ENCODE data around the gene ZMYM5.
"Not testable (repeated sequence)": the region's sequence is repeated elsewhere in the genome, so short reads cannot be mapped to it uniquely, and the experiment has no call there.

ZMYM5 gene

GRCh38 chr13:19822673-19823072 is 40.8 kb downstream of the ZMYM5 start:
- DNase-seq = no peak

- peak in 5 of 56 donors; percentile 5 to 31 (median 13) for DNase-seq
Observed at GRCh38 chr13:19818223-19818842, 45.1 kb downstream of the ZMYM5 start.

- DNase-seq = no peak
Observed at GRCh38 chr13:19817510-19818158, 45.8 kb downstream of the ZMYM5 start.

- DNase-seq = no peak
Observed at GRCh38 chr13:19817106-19817505, 46.3 kb downstream of the ZMYM5 start.

GRCh38 chr13:19815842-19816241 is 47.6 kb downstream of the ZMYM5 start:
- DNase-seq = not testable (repeated sequence)

GRCh38 chr13:19810996-19811881 is 52.2 kb downstream of the ZMYM5 start:
- no peak for DNase-seq

- DNase-seq = no peak
Observed at GRCh38 chr13:19810151-19810550, 53.3 kb downstream of the ZMYM5 start.

GRCh38 chr13:19805765-19806164 is 57.7 kb downstream of the ZMYM5 start:
- DNase-seq = no peak

- DNase-seq = no peak
Observed at GRCh38 chr13:19795956-19796355, 67.5 kb downstream of the ZMYM5 start.

- DNase-seq = no peak
Observed at GRCh38 chr13:19794631-19795030, 68.8 kb downstream of the ZMYM5 start.

- no peak for DNase-seq
Observed at GRCh38 chr13:19791953-19792537, 71.4 kb downstream of the ZMYM5 start.

GRCh38 chr13:19782727-19783682 is 80.4 kb downstream of the ZMYM5 start, which contains the start of gene PSPC1:
TSS of gene PSPC1 (minus strand) at chr13:19782945. CDS start at chr13:19782757, 188 bp downstream.
- DNase-seq = peak; percentile 67 to 96 (median 90)

GRCh38 chr13:19782049-19782726 is 81.3 kb downstream of the ZMYM5 start:
- peak in 48 of 56 donors; percentile 10 to 77 (median 48) for DNase-seq

GRCh38 chr13:19781526-19781925 is 81.9 kb downstream of the ZMYM5 start:
- no peak for DNase-seq

- DNase-seq = not testable (repeated sequence)
Observed at GRCh38 chr13:19780753-19781418, 82.6 kb downstream of the ZMYM5 start.
